H1 (cell line): ENCODE data around the gene P3H2.

Source experiments
- CTCF ChIP-seq, 3 experiments: IDR thresholded peaks; 1 replicate in 2 of 3; 2 replicates in 1 of 3; pipeline versions ENCODE4 v1.5.1 to v1.6.1; 2011; ENCODE audit warnings: low read length in 3 of 3, mild to moderate bottlenecking in 3 of 3, inconsistent platforms in 2 of 3, low read depth in 1 of 3, moderate library complexity in 1 of 3; ENCODE audit not compliant: insufficient read depth in 1 of 3; ENCODE audit errors: control extremely low read depth in 1 of 3
- POLR2A ChIP-seq, 2 experiments: IDR thresholded peaks; 1 replicate in 1 of 2; 2 replicates in 1 of 2; pipeline ENCODE4 v1.6.1; 2011; ENCODE audit warnings: low read depth in 2 of 2, low read length in 2 of 2, mild to moderate bottlenecking in 2 of 2; ENCODE audit errors: control extremely low read depth in 1 of 2
- RAD21 ChIP-seq, 2 experiments: IDR thresholded peaks in 1 of 2; conservative IDR thresholded peaks in 1 of 2; 2 replicates each; pipeline ENCODE4 v1.6.1; 2011; ENCODE audit warnings: low read depth in 2 of 2, low read length in 2 of 2, improper control_type of control experiment in 1 of 2, inconsistent platforms in 1 of 2, mild to moderate bottlenecking in 1 of 2, moderate library complexity in 1 of 2

GRCh38 chr3:190130696-190131095, 10.0 kb upstream of the P3H2 start:
- TF ChIP-seq POLR2A (IDR thresholded peaks at IDR 0.05; ENCODE audit: control extremely low read depth in 1 of 2, low read depth in 2 of 2, low read length in 2 of 2) (no peak), RAD21 (IDR thresholded peaks at IDR 0.05 in 1 of 2, conservative IDR thresholded peaks at IDR 0.05 in 1 of 2; ENCODE audit: low read depth in 2 of 2, low read length in 2 of 2) (no peak), CTCF (IDR thresholded peaks at IDR 0.05; ENCODE audit: control extremely low read depth in 1 of 3, insufficient read depth in 1 of 3, low read depth in 1 of 3, low read length in 3 of 3) (no peak)
